ENCODE data around the gene TNFRSF12A. TPM values are rescaled to one million over a fixed set of nuclear protein-coding genes. Genes with fewer than 3 reads are reported as not detected.
"Not testable (repeated sequence)": the region's sequence is repeated elsewhere in the genome, so short reads cannot be mapped to it uniquely, and the experiment has no call there.

TNFRSF12A gene
- total RNA-seq, 1 donor from 2014 or later = 71.3 TPM

GRCh38 chr16:3065069-3065741, 45.0 kb downstream of the TNFRSF12A start, which contains the start of gene IL32:
Gene IL32 (plus strand): TSS chr16:3065640. CDS start chr16:3065812, 172 bp downstream.
- TF ChIP-seq CTCF (IDR thresholded peaks at IDR 0.05) = no peak
- Mint-ChIP-seq H3K36me3 (ENCODE audit: unreplicated experiment) (peaks cover 2% of the 10 kb centered on the region), H3K4me1 (ENCODE audit: unreplicated experiment) (peaks cover 10% of the 10 kb centered on the region), H3K4me3 (ENCODE audit: unreplicated experiment) (peak within 1 kb of the TSS; percentile 48), H3K9me3 (ENCODE audit: unreplicated experiment) (no peaks in the 10 kb centered on the region), H3K27ac (ENCODE audit: unreplicated experiment) (peak within 1 kb of the TSS; percentile 68), H3K27me3 (ENCODE audit: unreplicated experiment) (no peaks in the 10 kb centered on the region)
- no peak for DNase-seq (ENCODE audit: extremely low spot score, unreplicated experiment)

- no peaks in the 10 kb centered on the region for H3K9me3 Mint-ChIP-seq (ENCODE audit: unreplicated experiment)
- H3K36me3 Mint-ChIP-seq (ENCODE audit: unreplicated experiment) = peaks cover 2% of the 10 kb centered on the region
- no peaks in the 10 kb centered on the region for H3K27me3 Mint-ChIP-seq (ENCODE audit: unreplicated experiment)
- DNase-seq (ENCODE audit: extremely low spot score, unreplicated experiment) = no peak
- TF ChIP-seq CTCF (IDR thresholded peaks at IDR 0.05) = no peak
- H3K4me1 Mint-ChIP-seq (ENCODE audit: unreplicated experiment) = peaks cover 7% of the 10 kb centered on the region
- peak overlapping the region; percentile 68 for H3K27ac Mint-ChIP-seq (ENCODE audit: unreplicated experiment)
- H3K4me3 Mint-ChIP-seq (ENCODE audit: unreplicated experiment) = no peak overlapping the region
Observed at GRCh38 chr16:3065742-3066439, 45.7 kb downstream of the TNFRSF12A start.

- no peaks in the 10 kb centered on the region for H3K27me3 Mint-ChIP-seq (ENCODE audit: unreplicated experiment)
- H3K36me3 Mint-ChIP-seq (ENCODE audit: unreplicated experiment) = peaks cover 2% of the 10 kb centered on the region
- H3K4me3 Mint-ChIP-seq (ENCODE audit: unreplicated experiment) = no peak overlapping the region
- H3K27ac Mint-ChIP-seq (ENCODE audit: unreplicated experiment) = peak overlapping the region; percentile 47
- no peak for TF ChIP-seq CTCF (IDR thresholded peaks at IDR 0.05)
- H3K9me3 Mint-ChIP-seq (ENCODE audit: unreplicated experiment) = no peaks in the 10 kb centered on the region
- peaks cover 7% of the 10 kb centered on the region for H3K4me1 Mint-ChIP-seq (ENCODE audit: unreplicated experiment)
- DNase-seq (ENCODE audit: extremely low spot score, unreplicated experiment) = no peak
Observed at GRCh38 chr16:3066440-3066748, 46.2 kb downstream of the TNFRSF12A start.

GRCh38 chr16:3068487-3068886, 48.3 kb downstream of the TNFRSF12A start:
- no peak for TF ChIP-seq CTCF (IDR thresholded peaks at IDR 0.05)
- Mint-ChIP-seq H3K27me3 (ENCODE audit: unreplicated experiment) (peaks cover 8% of the 10 kb centered on the region), H3K36me3 (ENCODE audit: unreplicated experiment) (peaks cover 2% of the 10 kb centered on the region), H3K4me3 (ENCODE audit: unreplicated experiment) (no peak overlapping the region), H3K4me1 (ENCODE audit: unreplicated experiment) (peaks cover 7% of the 10 kb centered on the region), H3K9me3 (ENCODE audit: unreplicated experiment) (no peaks in the 10 kb centered on the region), H3K27ac (ENCODE audit: unreplicated experiment) (no peak overlapping the region)
- no peak for DNase-seq (ENCODE audit: extremely low spot score, unreplicated experiment)

- H3K36me3 Mint-ChIP-seq (ENCODE audit: unreplicated experiment); H3K9me3 Mint-ChIP-seq (ENCODE audit: unreplicated experiment); H3K27ac Mint-ChIP-seq (ENCODE audit: unreplicated experiment); DNase-seq (ENCODE audit: extremely low spot score, unreplicated experiment); H3K4me3 Mint-ChIP-seq (ENCODE audit: unreplicated experiment); H3K4me1 Mint-ChIP-seq (ENCODE audit: unreplicated experiment): not testable (repeated sequence)
- H3K27me3 Mint-ChIP-seq (ENCODE audit: unreplicated experiment) = peaks cover 14% of the 10 kb centered on the region
Observed at GRCh38 chr16:3069146-3069545, 49.0 kb downstream of the TNFRSF12A start.
